ENCODE measurements around the gene TOM1.

Gene TOM1

GRCh38 chr22:35323305-35323704 is 23.6 kb downstream of the TOM1 start:
- DNase-seq (ENCODE audit: low read depth) = no peak
- no peak overlapping the region for H3K4me3 ChIP-seq (replicated peaks; ENCODE audit: low read depth, low read length)
- no peak for TF ChIP-seq CTCF (IDR thresholded peaks at IDR 0.05; ENCODE audit: low read length, missing control alignments)

GRCh38 chr22:35324067-35324466 is 24.4 kb downstream of the TOM1 start:
- no peak overlapping the region for H3K4me3 ChIP-seq (replicated peaks; ENCODE audit: low read depth, low read length)
- no peak for DNase-seq (ENCODE audit: low read depth)
- no peak for TF ChIP-seq CTCF (IDR thresholded peaks at IDR 0.05; ENCODE audit: low read length, missing control alignments)

- TF ChIP-seq CTCF (IDR thresholded peaks at IDR 0.05; ENCODE audit: low read length, missing control alignments) = no peak
- no peak overlapping the region for H3K4me3 ChIP-seq (replicated peaks; ENCODE audit: low read depth, low read length)
- DNase-seq (ENCODE audit: low read depth) = no peak
Observed at GRCh38 chr22:35324762-35325161, 25.1 kb downstream of the TOM1 start.

- no peak for TF ChIP-seq CTCF (IDR thresholded peaks at IDR 0.05; ENCODE audit: low read length, missing control alignments)
- no peak for DNase-seq (ENCODE audit: low read depth)
Observed at GRCh38 chr22:35325209-35325608, 25.5 kb downstream of the TOM1 start.

GRCh38 chr22:35326854-35327562 is 27.3 kb downstream of the TOM1 start:
- TF ChIP-seq CTCF (IDR thresholded peaks at IDR 0.05; ENCODE audit: low read length, missing control alignments) = no peak

More at GRCh38 chr22:35325209-35325608, 25.5 kb downstream of the TOM1 start:
- H3K4me3 ChIP-seq (replicated peaks; ENCODE audit: low read depth, low read length) = no peak overlapping the region

GRCh38 chr22:35327690-35328471 is 28.2 kb downstream of the TOM1 start:
- TF ChIP-seq CTCF (IDR thresholded peaks at IDR 0.05; ENCODE audit: low read length, missing control alignments) = no peak
- no peak for DNase-seq (ENCODE audit: low read depth)
- H3K4me3 ChIP-seq (replicated peaks; ENCODE audit: low read depth, low read length) = no peak overlapping the region

More at GRCh38 chr22:35326854-35327562, 27.3 kb downstream of the TOM1 start:
- no peak for DNase-seq (ENCODE audit: low read depth)
- H3K4me3 ChIP-seq (replicated peaks; ENCODE audit: low read depth, low read length) = no peak overlapping the region
